Neural progenitor cell (in vitro differentiated cells): ENCODE results near the gene EFNA5.

Experiments
- EZH2 ChIP-seq: fragments of 200-600 bp; sonication (generic); IDR thresholded peaks from 2 replicates; pipeline ENCODE4 v1.6.1; 2017; ENCODE audit warnings: antibody characterized with exemption, mild to moderate bottlenecking, moderate library complexity
- EZH2phosphoT487 ChIP-seq: fragments of 200-600 bp; sonication (generic); IDR thresholded peaks from 2 replicates; pipeline ENCODE4 v1.6.1; 2017; ENCODE audit warnings: antibody characterized with exemption
- TF ChIP-seq, protein P1 (sequence below): fragments of 200-600 bp; sonication (generic); IDR thresholded peaks from 2 replicates; pipeline ENCODE4 v1.5.1; 2017; ENCODE audit warnings: antibody characterized with exemption, mild to moderate bottlenecking

DNA sequence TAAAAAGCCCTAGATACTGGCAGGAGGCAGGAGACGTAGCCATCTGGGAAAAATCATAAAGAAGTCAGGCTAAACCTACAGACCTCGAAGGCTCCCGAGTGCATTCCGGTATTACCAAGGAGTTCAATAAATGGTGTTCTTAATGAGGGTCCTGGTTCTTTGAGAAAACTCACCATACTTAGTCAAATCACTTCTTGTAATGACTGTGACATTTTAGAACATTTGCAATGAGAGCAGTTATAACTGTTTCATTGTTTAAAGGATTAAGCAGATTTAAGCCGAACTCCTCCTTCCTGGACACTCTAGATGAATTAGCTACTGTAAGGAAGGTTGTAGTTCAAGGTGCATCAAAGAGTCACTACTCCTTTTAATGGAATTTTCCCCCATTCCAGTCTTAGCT lies 67.8 kb downstream of the EFNA5 start:
- no peak for TF ChIP-seq EZH2
- TF ChIP-seq, protein P1, sequence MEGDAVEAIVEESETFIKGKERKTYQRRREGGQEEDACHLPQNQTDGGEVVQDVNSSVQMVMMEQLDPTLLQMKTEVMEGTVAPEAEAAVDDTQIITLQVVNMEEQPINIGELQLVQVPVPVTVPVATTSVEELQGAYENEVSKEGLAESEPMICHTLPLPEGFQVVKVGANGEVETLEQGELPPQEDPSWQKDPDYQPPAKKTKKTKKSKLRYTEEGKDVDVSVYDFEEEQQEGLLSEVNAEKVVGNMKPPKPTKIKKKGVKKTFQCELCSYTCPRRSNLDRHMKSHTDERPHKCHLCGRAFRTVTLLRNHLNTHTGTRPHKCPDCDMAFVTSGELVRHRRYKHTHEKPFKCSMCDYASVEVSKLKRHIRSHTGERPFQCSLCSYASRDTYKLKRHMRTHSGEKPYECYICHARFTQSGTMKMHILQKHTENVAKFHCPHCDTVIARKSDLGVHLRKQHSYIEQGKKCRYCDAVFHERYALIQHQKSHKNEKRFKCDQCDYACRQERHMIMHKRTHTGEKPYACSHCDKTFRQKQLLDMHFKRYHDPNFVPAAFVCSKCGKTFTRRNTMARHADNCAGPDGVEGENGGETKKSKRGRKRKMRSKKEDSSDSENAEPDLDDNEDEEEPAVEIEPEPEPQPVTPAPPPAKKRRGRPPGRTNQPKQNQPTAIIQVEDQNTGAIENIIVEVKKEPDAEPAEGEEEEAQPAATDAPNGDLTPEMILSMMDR, result no peak
- no peak for TF ChIP-seq EZH2phosphoT487
